H1 (cell line): ENCODE measurements around the gene WASHC3. TPM values are rescaled to one million over a fixed set of nuclear protein-coding genes. Genes with fewer than 3 reads are reported as not detected.

Experiments used
- CTCF ChIA-PET: fragments of 300-600 bp; sonication (Branson Sonifier 250); formaldehyde crosslinking; loops from one replicate; lab custom pipeline; 2021; ENCODE audit not compliant: partially characterized antibody; lab: Charles Lee
- POLR2A ChIA-PET: fragments of 300-600 bp; sonication (Branson Sonifier 250); formaldehyde crosslinking; loops from one replicate; lab custom pipeline; 2021; ENCODE audit warnings: inconsistent platforms; ENCODE audit not compliant: partially characterized antibody; lab: Charles Lee
- DNase-seq, 2 experiments: peaks; one replicate each; pipeline versions ENCODE4 v3.0.0 to v3.0.0-alpha.2; 2010 to 2022; ENCODE audit warnings: low spot score in 2 of 2, low read depth in 1 of 2, mixed read lengths in 1 of 2
- FAIRE-seq: peaks from 2 replicates; lab custom pipeline; 2011; peaks lifted over from hg19 to GRCh38; lab: Jason Lieb, UNC
- H2AFZ ChIP-seq: 2 replicates; pipeline ENCODE4 v1.8.1; 2012; ENCODE audit warnings: low read length, inconsistent platforms
- H2AK5ac ChIP-seq: 2 replicates; pipeline ENCODE4 v1.6.1; 2013; ENCODE audit warnings: low read depth, low read length
- H2BK120ac ChIP-seq: replicated peaks from 2 replicates; pipeline ENCODE3; 2013; ENCODE audit warnings: low read depth, low read length, inconsistent platforms
- H2BK12ac ChIP-seq: 2 replicates; pipeline ENCODE4 v1.6.1; 2013; ENCODE audit warnings: low read depth, low read length
- H2BK15ac ChIP-seq: 2 replicates; pipeline ENCODE4 v1.6.1; 2013; ENCODE audit warnings: low read length
- H2BK20ac ChIP-seq: 2 replicates; pipeline ENCODE4 v1.6.1; 2013; ENCODE audit warnings: low read length
- H2BK5ac ChIP-seq: 2 replicates; pipeline ENCODE4 v1.6.1; 2013; ENCODE audit warnings: low read depth, low read length
- H3K14ac ChIP-seq: 2 replicates; pipeline ENCODE4 v1.6.1; 2013; ENCODE audit warnings: inconsistent platforms; ENCODE audit not compliant: insufficient read length
- H3K18ac ChIP-seq: 2 replicates; pipeline ENCODE4 v1.6.1; 2013; ENCODE audit warnings: low read length; ENCODE audit errors: extremely low read depth
- H3K23ac ChIP-seq: 2 replicates; pipeline ENCODE4 v1.6.1; 2013; ENCODE audit warnings: inconsistent platforms; ENCODE audit not compliant: insufficient read length
- H3K23me2 ChIP-seq: 2 replicates; pipeline ENCODE4 v1.6.1; 2013; ENCODE audit warnings: low read depth, low read length
- H3K27ac ChIP-seq: 2 replicates; pipeline ENCODE4 v1.6.1; 2011; ENCODE audit warnings: low read depth, low read length, inconsistent platforms
- H3K27me3 ChIP-seq, 4 experiments: replicated peaks in 1 of 4; 1 replicate in 1 of 4; 2 replicates in 3 of 4; pipeline versions ENCODE4 v1.6.1 to v1.8.1; 2011 to 2013; ENCODE audit warnings: low read length in 3 of 4, mild to moderate bottlenecking in 3 of 4, inconsistent platforms in 2 of 4, mixed read lengths in 2 of 4, moderate library complexity in 1 of 4; ENCODE audit not compliant: control insufficient read depth in 3 of 4, insufficient read depth in 3 of 4; ENCODE audit errors: extremely low read depth in 1 of 4
- H3K36me3 ChIP-seq, 4 experiments: 2 replicates each; pipeline versions ENCODE4 v1.6.1 to v1.8.1; 2011 to 2013; ENCODE audit warnings: mild to moderate bottlenecking in 4 of 4, low read length in 3 of 4, moderate library complexity in 2 of 4, control low read depth in 1 of 4, inconsistent platforms in 1 of 4; ENCODE audit not compliant: insufficient read depth in 4 of 4, control insufficient read depth in 2 of 4
- H3K4ac ChIP-seq: replicated peaks from 2 replicates; pipeline ENCODE3; 2013; ENCODE audit warnings: low read length, low read depth, mixed read lengths, inconsistent platforms; ENCODE audit not compliant: insufficient read length
- H3K4me1 ChIP-seq, 4 experiments: replicated peaks in 1 of 4; 1 replicate in 1 of 4; 2 replicates in 3 of 4; pipeline versions ENCODE4 v1.6.1 to v1.8.1; 2011 to 2013; ENCODE audit warnings: low read length in 3 of 4, inconsistent platforms in 2 of 4, mixed read lengths in 1 of 4; ENCODE audit not compliant: insufficient read depth in 4 of 4, control insufficient read depth in 3 of 4
- H3K4me2 ChIP-seq, 2 experiments: 2 replicates each; pipeline versions ENCODE4 v1.6.1 to v1.8.1; 2011 to 2013; ENCODE audit warnings: low read depth in 2 of 2, low read length in 2 of 2, control low read depth in 1 of 2, inconsistent platforms in 1 of 2, mild to moderate bottlenecking in 1 of 2; ENCODE audit not compliant: insufficient read depth in 1 of 2
- H3K4me3 ChIP-seq, 4 experiments: fragments of 200-600, 300-600 bp in 1 of 4; sonication (generic), shearing (Covaris generic), sonication (Bioruptor Twin) in 1 of 4; 2 replicates each; pipeline versions ENCODE4 v1.5.1 to v1.8.1; 2011 to 2016; ENCODE audit warnings: low read length in 4 of 4, low read depth in 3 of 4, control low read depth in 2 of 4, inconsistent platforms in 2 of 4, mild to moderate bottlenecking in 2 of 4, mixed read lengths in 1 of 4, moderate library complexity in 1 of 4; ENCODE audit not compliant: insufficient read depth in 2 of 4; ENCODE audit errors: extremely low read depth in 1 of 4
- H3K56ac ChIP-seq: replicated peaks from 2 replicates; pipeline ENCODE3; 2013; ENCODE audit warnings: low read depth, mild to moderate bottlenecking, mixed read lengths, low read length, inconsistent platforms; ENCODE audit not compliant: insufficient read length
- H3K79me1 ChIP-seq: 2 replicates; pipeline ENCODE4 v1.6.1; 2013; ENCODE audit warnings: low read depth, low read length, control low read depth
- H3K79me2 ChIP-seq, 2 experiments: 2 replicates each; pipeline versions ENCODE4 v1.6.1 to v1.8.1; 2012 to 2013; ENCODE audit warnings: low read length in 2 of 2, mild to moderate bottlenecking in 2 of 2, inconsistent platforms in 1 of 2; ENCODE audit not compliant: insufficient read depth in 2 of 2, control insufficient read depth in 1 of 2
- H3K9ac ChIP-seq, 4 experiments: replicated peaks in 1 of 4; 1 replicate in 1 of 4; 2 replicates in 3 of 4; pipeline versions ENCODE4 v1.6.1 to v1.8.1; 2011 to 2013; ENCODE audit warnings: low read depth in 3 of 4, low read length in 3 of 4, control low read depth in 2 of 4, mild to moderate bottlenecking in 2 of 4, moderate library complexity in 2 of 4, inconsistent platforms in 1 of 4; ENCODE audit errors: extremely low read depth in 1 of 4
- H3K9me3 ChIP-seq, 2 experiments: 2 replicates each; pipeline versions ENCODE4 v1.6.1 to v1.8.1; 2012 to 2013; ENCODE audit warnings: mild to moderate bottlenecking in 2 of 2, moderate library complexity in 2 of 2, control low read depth in 1 of 2, inconsistent platforms in 1 of 2, low read depth in 1 of 2, low read length in 1 of 2, mixed read lengths in 1 of 2; ENCODE audit not compliant: insufficient read depth in 2 of 2
- H4K20me1 ChIP-seq, 2 experiments: replicated peaks in 1 of 2; 2 replicates each; pipeline versions ENCODE3 to v1.8.1; 2011 to 2013; ENCODE audit warnings: inconsistent platforms in 2 of 2, low read length in 2 of 2, mild to moderate bottlenecking in 1 of 2; ENCODE audit not compliant: insufficient read depth in 2 of 2, control insufficient read depth in 1 of 2
- H4K5ac ChIP-seq: 2 replicates; pipeline ENCODE4 v1.6.1; 2013; ENCODE audit warnings: low read length, low read depth, mixed read lengths, inconsistent platforms; ENCODE audit not compliant: insufficient read length
- H4K8ac ChIP-seq: 2 replicates; pipeline ENCODE4 v1.8.0; 2013; ENCODE audit warnings: mild to moderate bottlenecking, moderate library complexity, low read length, inconsistent platforms; ENCODE audit not compliant: insufficient read depth; ENCODE audit errors: extremely low read depth
- H4K91ac ChIP-seq: replicated peaks from 2 replicates; pipeline ENCODE3; 2013; ENCODE audit warnings: low read length, mixed read lengths, inconsistent platforms; ENCODE audit not compliant: insufficient read length
- POLR2A ChIP-seq, 2 experiments: IDR thresholded peaks; 1 replicate in 1 of 2; 2 replicates in 1 of 2; pipeline ENCODE4 v1.6.1; 2011; ENCODE audit warnings: low read depth in 2 of 2, low read length in 2 of 2, mild to moderate bottlenecking in 2 of 2; ENCODE audit errors: control extremely low read depth in 1 of 2
- RBBP5 ChIP-seq: IDR thresholded peaks from 2 replicates; pipeline ENCODE4 v1.7.1; 2012; ENCODE audit warnings: low read depth, mild to moderate bottlenecking, inconsistent platforms, low read length, moderate library complexity, borderline replicate concordance
- RXRA ChIP-seq: IDR thresholded peaks from 2 replicates; pipeline ENCODE4 v1.6.1; 2011; ENCODE audit warnings: low read depth, mild to moderate bottlenecking, low read length, moderate library complexity; ENCODE audit not compliant: insufficient read depth
- WGBS, 2 experiments: shearing (Covaris generic) in 1 of 2; methylation state at CpG; one replicate each; pipeline versions ENCODE4 v1.1.6 to v1.1.7; 2013 to 2015; ENCODE audit warnings: low lambda C conversion rate in 2 of 2, mixed read lengths in 2 of 2, inconsistent platforms in 1 of 2, low coverage in 1 of 2, missing lambda C conversion rate in 1 of 2; ENCODE audit not compliant: insufficient replicate concordance in 2 of 2, insufficient coverage in 1 of 2, insufficient read length in 1 of 2; ENCODE audit errors: extremely low coverage in 1 of 2, missing lambda C conversion rate in 1 of 2; 5-methylcytosine and 5-hydroxymethylcytosine counted together
- polyA plus RNA-seq, 7 experiments: library from polyadenylated mRNA; depleted of rRNA in 3 of 7; stranded (reverse) in 5 of 7; unstranded in 2 of 7; fragments of >200 nt in 5 of 7; fragments of 200-250 nt in 2 of 7; gene quantifications; 1 replicate in 5 of 7; 2 replicates in 1 of 7; 4 replicates in 1 of 7; pipeline versions ENCODE4 v1.2.1 to v1.2.3, GENCODE V29; 2011 to 2013; ENCODE audit warnings: missing spikeins in 2 of 7, mixed read lengths in 2 of 7
- total RNA-seq: library from RNA; stranded (reverse); fragmentation: NEBNext Ultra II Directional; extraction: Animal tissue kit (Norgen Biotek cat#: 25700); gene quantifications from 2 replicates; pipeline ENCODE4 v1.2.1, GENCODE V29; 2021

WASHC3 gene
- total and polyA plus RNA-seq, 2 of the 8 experiments (the other 6 are each of a cell fraction or from before 2014, with no cell fraction given) = 7.4 to 8.3 TPM

- H3K4me2 ChIP-seq = no peak overlapping the region
- TF ChIP-seq RBBP5 (no peak), RXRA (no peak), POLR2A (IDR thresholded peaks at IDR 0.05; ENCODE audit: control extremely low read depth in 1 of 2, low read depth in 2 of 2, low read length in 2 of 2) (no peak)
- no peaks in the 10 kb centered on the region for H3K23me2 ChIP-seq
- no peaks in the 10 kb centered on the region for H3K79me1 ChIP-seq
- no peaks in the 10 kb centered on the region for H3K36me3 ChIP-seq
- no peak overlapping the region for H3K56ac ChIP-seq
- no peak overlapping the region for H3K23ac ChIP-seq
- CTCF ChIA-PET = no interaction called here
- H3K4me1 ChIP-seq = no peaks in the 10 kb centered on the region
- POLR2A ChIA-PET = no interaction called here
- H4K8ac ChIP-seq = no peak overlapping the region
- no peak overlapping the region for H2AFZ ChIP-seq
- 60% methylated on average over 2 of the region's 2 CpGs; no CpG with 5 or more reads in 1 of the 2 experiments for WGBS, 2 experiments
- no peak overlapping the region for H3K27ac ChIP-seq
- H2BK120ac ChIP-seq = no peak overlapping the region
- no peaks in the 10 kb centered on the region for H3K27me3 ChIP-seq
- H2AK5ac ChIP-seq = no peak overlapping the region
- no peaks in the 10 kb centered on the region for H3K9me3 ChIP-seq
- no peak overlapping the region for H3K9ac ChIP-seq
- no peak overlapping the region for H2BK20ac ChIP-seq
- DNase-seq (no peak), FAIRE-seq (no peak)
- H2BK5ac ChIP-seq = no peak overlapping the region
- H4K91ac ChIP-seq = no peak overlapping the region
- no peaks in the 10 kb centered on the region for H4K20me1 ChIP-seq
- H4K5ac ChIP-seq = no peak overlapping the region
- H3K4me3 ChIP-seq = no peak overlapping the region
- no peak overlapping the region for H3K18ac ChIP-seq
- H3K14ac ChIP-seq = no peak overlapping the region
- no peaks in the 10 kb centered on the region for H3K79me2 ChIP-seq
- no peak overlapping the region for H2BK15ac ChIP-seq
- H2BK12ac ChIP-seq = no peak overlapping the region
- no peak overlapping the region for H3K4ac ChIP-seq
These were observed 79.9 kb downstream of the WASHC3 start for GRCh38 chr12:101981868-101982267.
